NCI-H2029 treated with DMSO at 0.1 percent for 48 hours (cell line): ENCODE results near the gene BCAT1.
"Not testable (repeated sequence)": the region's sequence is repeated elsewhere in the genome, so short reads cannot be mapped to it uniquely, and the experiment has no call there.

Experiments used
- DNase-seq: peaks from one replicate; lab custom pipeline; 2025; lab: John Stamatoyannopoulos, UW

The BCAT1 gene

DNA sequence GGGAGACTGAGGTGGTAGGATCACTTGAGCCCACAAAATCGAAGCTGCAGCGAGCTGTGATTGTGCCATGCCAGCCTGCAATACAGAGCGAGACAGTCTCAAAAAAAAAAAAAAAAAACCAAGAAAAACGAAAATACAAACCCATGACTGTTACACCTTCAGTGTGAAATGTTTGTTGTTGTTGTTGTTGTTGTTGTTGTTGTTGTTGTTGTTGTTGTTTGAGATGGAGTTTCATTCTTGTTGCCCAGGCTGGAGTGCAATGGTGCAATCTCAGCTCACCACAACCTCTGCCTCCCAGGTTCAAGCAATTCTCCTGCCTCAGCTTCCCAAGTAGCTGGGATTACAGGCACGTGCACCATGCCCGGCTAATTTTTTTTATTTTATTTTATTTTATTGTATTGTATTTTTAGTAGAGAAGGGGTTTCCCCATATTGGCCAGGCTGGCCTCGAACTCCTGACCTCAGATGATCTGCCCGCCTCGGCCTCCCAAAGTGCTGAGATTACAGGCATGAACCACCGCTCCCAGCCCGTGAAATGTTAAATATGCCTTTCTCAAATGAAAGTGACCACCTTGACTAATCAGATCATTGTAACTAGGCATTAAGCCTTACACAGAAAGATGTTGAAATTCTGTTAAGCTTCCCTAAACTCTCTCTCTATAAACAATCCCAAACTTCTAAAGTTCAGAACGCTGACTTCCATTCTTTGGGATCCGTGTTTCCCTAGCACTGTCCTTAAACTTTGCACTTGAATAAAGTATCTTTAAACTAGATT is 20.2 kb downstream of the BCAT1 start:
- DNase-seq, result not testable (repeated sequence)

DNA sequence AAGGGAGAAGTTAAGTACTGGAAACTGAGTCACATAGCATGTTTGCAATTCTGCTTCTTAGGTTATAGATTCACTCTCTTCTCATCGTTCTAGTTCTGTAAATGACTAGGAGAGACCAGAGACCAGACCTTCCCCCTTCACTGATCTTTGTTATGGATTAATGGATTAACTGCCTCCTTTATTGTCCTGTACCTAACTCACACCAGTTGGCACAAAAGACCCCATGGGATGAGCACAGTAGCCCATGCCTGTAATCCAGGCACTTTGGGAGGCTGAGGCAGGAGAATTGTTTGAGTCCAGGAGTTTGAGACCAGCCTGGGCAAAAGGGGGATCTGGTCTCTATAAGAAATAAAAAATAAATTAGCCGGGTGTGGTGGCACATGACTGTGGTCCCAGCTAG is 20.8 kb downstream of the BCAT1 start:
- no peak for DNase-seq

DNA sequence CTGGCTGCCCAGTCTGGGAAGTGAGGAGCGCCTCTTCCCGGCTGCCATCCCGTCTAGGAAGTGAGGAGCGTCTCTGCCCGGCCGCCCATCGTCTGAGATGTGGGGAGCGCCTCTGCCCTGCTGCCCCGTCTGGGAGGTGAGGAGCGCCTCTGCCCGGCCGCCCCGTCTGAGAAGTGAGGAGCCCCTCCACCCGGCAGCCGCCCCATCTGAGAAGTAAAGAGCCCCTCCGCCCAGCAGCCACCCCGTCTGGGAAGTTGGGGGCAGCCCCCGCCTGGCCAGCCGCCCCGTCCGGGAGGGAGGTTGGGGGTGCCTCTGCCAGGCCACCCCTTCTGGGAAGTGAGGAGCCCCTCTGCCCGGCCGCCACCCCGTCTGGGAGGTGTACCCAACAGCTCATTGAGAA is 22.8 kb downstream of the BCAT1 start:
- DNase-seq, result not testable (repeated sequence)

DNA sequence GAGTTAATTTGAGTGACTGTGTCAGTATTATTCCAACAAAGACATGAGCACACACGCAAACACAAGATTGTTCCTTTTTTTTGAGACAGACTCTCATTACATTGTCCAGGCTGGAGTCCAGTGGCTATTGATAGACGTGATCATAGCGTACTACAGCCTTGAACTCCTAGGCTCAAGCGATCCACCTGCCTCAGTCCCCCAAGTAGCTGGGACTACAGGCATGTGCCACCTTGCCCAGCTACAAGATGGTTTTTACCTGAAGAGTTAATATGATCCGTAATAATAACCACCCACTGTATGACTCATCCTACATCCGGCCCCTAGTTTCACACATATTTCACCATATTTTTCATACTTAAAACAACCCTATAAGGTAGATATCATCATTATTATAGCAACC is 26.8 kb downstream of the BCAT1 start:
- DNase-seq, result no peak

DNA sequence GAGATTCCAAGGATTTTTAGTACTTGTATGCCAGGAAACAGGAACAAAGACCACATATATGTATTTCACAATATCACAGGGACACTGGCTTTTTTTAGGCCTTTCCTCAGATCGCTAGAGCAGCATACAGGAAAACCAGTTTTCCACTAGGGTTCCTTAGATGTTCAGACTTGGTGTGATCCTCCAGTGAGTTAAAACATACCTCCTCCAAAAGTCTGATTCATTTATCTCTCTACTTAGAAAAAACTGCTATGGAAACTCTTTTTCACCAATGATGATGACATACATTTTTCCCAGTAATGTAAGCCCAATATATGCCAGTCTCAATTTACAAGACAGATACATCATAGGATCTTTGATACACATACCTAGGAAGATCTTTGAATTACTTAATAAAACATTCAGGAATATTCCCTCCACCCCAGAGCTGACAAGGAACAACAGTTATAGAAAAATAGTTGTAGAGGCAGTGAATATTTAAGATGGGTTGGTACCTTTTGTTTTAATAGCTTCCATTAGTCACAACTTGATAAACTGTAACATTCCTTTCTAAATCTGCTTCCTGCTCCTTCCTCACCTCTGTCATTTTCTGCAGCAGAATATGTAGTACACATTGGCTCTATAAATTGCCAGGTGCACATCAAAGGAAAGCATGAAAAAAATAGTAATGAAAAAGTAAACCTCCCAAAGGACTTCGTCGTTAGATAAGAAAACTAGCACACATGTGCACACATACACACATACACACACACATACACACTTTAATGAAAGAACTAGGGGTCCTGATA is 27.5 kb downstream of the BCAT1 start:
- no peak for DNase-seq

DNA sequence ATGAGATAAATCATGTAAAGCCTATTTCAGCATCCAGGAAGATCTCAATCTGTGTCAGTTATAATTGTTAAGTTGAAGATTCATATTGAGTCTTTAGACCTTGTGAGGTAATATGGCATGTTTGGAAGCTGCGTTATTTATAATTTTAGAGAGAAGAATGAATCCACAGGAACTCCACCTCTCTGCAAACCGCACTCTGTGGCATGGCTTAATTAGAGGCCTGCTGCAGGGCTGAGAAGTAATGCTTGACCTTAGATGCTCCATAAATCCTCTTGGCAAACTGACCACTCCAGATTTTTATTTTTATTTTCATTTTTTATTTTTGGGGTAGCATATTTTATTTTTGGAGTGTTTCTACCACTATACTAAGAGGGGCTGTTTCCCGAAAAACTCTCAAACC is 28.8 kb downstream of the BCAT1 start:
- no peak for DNase-seq

DNA sequence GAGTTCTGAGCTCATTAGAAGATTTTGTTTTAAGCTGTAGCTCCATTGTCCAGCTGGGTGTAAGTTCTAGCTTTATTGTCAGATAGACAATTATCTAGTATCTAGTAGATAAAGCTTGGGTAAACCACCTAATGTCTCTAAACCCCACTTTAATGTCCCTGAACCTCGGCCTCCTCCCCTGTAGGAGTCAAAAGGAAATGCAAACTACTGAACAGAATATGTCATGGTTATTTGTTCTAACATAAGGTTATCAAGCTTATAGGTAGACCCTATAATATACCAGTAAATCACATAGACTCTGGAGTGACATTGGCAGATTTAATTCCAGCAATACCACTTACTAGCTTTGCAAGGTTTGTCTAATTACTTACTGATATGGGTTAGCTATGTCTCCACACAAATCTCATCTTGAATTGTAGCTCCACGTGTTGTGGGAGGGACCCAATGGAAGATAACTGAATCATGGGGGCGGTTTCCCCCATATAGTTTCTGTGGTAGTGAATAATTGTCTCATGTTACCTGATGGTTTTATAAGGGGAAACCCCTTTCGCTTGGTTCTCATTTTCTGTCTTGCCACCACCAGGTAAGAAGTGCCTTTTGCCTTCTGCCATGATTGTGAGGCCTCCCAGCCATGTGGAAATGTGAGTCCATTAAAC is 29.4 kb downstream of the BCAT1 start:
- no peak for DNase-seq

DNA sequence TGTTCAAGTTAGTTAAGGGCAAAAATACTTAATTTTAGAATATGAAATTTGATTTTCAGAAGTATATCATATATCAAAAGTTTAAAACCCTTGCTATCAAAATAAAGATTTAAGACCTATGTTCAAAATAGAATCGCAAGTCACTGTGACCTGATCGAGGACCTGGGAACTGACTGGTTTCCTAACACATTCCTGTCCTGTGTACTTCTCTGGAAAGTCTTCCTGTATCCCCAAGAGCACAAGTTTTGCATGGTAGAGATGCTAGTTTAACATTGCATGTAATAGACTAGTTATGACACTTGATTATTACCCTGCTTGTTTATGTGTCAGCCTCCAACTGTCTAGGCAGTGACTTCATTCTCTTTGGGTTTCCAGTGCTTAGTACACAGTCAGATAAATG is 30.3 kb downstream of the BCAT1 start:
- no peak for DNase-seq

DNA sequence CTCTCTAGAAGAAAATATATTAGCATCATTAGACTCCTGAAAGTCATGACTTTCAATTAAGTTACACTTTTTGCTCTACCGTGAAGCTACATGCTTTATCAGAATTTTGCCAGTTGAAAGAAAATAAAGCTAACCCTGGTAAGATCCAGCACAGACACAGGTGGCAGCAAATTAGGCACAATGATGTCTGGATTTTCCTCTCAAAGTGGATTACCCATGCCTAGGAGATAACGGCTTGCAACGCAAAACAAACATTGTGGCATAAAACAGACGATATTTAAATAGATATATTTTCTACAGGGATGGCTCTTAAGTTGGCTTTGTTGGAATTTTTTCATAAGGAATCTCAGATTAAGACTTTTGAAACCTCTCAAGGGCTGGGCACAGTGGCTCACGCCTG is 33.4 kb downstream of the BCAT1 start:
- DNase-seq, result no peak

DNA sequence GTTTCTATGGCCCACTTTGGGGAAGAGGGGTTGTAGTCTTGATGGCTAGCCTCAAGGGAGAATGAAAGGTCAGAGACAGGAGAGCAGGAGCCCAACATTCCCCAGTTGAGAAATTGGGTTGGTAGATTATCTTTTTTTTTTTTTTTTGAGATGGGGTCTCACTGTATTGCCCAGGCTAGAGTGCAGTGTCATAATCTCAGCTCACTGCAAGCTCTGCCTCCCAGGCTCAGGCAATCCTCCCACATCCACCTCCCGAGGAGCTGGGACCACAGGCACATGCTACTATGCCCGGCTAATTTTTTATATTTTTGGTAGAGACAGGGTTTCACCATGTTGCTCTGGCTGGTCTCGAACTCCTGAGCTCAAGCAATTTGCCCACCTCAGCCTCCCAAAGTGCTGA is 34.9 kb downstream of the BCAT1 start:
- no peak for DNase-seq

DNA sequence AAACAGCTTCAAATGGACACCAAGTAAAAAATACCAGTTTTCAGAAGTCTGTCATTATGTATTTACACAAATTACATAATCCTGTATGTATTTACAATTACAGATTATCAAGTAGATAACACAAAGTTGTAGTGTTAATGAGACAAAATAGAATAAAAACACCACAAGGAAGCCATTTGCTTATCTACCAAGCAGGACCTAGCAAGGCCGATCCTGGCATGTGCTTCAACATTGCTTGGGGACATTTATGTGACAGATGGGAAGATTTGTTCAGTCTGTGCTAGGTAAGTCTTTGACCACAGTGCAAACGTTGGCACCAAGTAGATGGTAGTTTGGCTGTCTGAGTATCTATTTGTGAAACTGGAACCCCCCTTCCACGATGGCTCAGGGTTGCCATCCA is 35.8 kb downstream of the BCAT1 start:
- DNase-seq, result no peak

DNA sequence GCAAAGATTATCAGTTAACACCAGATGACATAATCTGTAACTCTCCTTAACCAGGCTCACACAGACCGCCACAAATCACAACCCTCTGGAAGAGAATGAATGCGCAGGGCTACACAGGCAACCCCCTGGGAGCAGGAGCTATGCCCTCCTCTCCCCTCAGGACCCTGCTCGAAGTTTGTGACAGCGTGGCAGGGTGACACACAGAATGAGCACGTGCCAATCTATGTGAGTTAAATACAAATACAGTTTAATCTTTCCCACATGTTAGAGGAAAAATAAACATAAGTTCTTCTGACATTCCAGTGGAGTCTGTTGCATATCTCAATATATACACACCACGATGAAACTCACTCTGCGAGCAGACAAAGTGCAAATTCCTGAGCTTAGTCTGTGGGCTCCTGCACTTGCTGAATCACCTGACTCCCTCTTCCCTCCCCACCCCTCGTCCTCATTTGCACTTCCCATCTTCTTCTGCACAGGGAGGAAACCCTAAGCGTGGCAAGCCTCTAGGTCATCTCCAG is 37.6 kb downstream of the BCAT1 start:
- no peak for DNase-seq

DNA sequence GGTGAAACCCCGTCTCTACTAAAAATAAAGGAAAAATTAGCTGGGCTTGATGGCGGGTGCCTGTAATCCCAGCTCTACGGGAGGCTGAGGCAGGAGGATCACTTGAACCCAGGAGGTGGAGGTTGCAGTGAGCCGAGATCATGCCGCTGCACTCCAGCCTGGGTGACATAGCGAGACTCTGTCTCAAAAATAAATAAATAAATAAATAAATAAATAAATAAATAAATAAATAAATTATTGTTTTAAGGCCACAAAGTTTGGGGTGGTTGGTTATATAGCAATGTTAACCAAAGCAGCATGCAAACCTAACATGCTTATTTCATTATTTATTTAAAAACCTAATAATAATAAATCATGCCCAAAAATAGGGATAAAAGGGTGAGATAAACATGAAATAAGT is 38.7 kb downstream of the BCAT1 start:
- DNase-seq, result not testable (repeated sequence)

DNA sequence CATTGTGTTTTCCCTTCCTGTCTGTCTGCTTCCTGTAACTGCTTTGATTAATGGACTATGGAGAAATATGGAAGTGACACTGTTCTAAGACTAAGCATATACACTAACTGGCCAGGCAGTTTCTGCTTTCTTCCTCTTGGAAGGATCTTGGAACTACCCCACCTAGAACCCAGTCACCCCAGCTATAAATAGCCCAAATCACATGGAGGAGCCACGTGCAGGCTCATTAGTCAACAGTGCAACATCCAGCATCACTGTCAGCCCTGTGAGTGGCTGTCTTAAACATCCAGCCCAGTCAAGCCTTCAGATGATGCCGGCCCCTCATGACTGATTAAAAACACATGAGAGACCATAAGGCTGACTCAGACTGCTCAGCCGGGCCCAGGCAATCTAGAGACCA is 39.2 kb downstream of the BCAT1 start:
- DNase-seq, result no peak

DNA sequence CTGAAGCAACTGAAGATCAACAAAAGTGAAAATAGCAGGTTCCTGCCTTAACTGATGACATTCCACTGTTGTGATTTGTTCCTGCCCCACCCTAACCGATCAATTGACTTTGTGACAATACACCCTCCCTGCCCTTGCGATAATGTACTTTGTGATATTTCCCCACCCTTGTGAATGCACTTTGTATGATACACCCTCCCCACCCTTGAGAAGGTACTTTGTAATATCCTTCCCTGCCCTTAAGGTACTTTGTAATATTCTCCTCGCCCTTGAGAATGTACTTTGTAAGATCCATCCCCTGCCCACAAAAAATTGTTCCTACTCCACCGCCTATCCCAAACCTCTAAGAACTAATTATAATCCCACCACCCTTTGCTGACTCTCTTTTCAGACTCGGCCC is 41.4 kb downstream of the BCAT1 start:
- no peak for DNase-seq

DNA sequence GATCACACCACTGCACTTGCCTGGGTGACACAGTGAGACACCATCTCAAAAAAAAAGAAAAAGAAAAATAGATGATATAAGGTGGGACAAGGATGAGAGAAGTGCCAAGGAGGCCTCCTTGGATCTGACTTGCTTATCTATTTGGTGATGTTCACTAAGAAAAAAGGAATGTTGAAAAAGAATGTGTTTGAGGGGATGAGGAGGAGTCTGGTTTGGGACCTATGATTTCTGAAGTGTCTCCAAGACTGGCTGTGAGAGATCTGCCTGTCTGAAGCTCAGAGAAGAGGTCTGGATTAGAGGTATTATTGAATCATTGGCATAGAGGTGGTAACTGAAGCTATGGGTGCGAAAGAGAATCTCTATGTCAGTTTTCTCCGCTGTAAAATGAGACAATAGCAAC is 42.8 kb downstream of the BCAT1 start:
- no peak for DNase-seq

DNA sequence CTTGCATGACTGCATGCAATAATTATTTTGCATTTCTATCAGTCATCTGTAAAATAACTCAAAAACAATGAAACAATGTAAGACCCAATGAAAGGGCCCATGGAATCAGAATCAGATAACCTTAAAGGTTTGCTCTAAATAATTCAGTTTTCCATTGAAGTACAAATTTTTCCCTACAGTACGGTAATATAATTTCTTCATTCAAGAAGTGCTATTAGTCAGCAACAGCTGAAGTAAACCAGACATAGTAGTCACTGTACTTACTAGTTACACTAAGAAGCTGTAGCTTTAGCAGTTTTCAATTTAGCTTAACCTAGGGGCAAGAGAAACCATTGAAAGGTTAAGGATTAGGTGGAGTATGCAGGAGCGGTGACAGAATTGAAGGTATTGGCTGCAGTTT is 43.5 kb downstream of the BCAT1 start:
- DNase-seq, result no peak

DNA sequence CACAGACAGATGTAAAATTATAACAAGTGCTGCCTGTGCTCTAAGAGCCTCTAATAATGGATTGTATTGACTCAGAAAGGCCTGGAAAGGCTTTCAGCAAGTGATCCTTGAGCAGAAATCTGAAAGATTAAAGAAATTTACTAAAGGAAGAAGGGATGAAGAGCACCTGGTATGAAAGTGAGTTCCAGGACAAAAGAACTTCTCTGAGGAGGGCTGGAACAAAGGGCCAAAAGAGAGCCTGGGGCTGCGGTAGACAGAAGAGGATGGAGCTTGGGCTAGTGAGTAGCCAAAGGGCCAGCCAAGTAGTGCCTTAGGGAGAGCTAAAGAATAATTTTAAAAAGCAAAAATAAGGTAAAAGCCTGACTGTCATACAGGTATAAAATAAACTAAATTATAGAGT is 44.0 kb downstream of the BCAT1 start:
- DNase-seq, result no peak

DNA sequence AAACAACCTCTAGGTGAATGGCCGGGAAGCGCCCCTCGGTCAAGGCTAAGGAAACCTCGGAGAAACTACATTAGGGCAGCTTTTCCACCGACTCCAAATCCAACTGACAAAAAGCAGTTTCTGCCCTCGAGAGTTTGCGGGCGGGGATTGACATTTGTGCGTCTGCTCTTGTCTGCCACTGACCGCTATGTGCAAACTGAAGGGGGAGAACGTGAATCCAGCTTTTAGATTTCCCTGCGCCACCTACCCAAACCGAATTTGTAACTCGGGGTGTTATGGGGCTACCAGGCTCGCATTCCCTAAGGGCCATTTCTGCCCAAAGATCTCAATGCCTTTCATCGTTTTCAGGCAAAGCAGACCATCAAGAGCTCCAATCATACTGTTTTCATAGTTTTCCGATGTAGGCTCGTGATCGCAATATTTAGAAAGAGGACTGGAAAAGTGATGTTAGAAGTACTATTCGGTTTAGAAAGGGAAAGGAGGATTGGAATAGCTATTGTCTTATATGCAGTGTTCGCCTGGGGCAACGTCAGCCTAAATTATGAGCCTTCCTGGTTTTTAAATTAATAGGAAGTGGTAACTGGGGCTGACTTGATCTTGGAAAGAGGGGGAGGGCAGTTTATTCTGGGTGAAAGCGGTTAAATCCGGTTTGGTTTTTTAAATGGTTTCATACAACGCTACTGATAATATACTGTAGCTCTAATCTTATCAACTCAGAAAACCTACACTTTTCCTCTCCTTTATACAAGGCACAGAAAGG is 45.4 kb downstream of the BCAT1 start:
- no peak for DNase-seq

DNA sequence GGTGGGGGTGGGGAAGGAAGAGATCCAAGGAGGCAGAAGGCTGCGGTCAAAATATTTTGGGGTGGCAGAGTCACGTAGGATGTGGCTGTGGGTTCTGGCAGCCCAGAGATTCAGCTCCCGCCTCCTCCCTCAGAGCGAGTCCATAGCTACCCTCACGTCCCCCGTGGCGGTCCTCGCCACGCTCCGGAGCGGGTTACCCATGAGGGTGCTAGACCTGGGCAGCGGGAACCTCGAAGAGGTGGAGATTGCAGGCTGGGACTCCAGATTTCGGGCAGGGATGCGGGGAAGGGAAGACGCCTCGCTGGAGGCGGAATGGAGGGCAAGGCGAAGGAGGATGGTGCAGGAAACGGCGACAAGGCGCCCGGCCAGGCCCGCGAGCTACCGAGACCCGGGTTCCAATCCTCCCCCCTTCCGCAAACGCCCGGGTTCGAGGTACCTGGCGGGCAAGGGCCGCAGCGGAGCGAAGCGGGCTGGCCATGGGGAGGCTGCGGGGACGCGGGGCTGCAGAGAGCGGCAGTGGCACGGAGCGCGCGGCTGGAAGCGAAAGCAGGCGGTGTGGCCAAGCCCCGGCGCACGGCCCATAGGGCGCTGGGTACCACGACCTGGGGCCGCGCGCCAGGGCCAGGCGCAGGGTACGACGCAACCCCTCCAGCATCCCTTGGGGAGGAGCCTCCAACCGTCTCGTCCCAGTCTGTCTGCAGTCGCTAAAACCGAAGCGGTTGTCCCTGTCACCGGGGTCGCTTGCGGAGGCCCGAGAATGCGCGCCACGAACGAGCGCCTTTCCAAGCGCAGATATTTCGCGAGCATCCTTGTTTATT is 46.2 kb downstream of the BCAT1 start:
- no peak for DNase-seq
